Measurements from ENCODE around the gene RBM4B.

The RBM4B gene

DNA sequence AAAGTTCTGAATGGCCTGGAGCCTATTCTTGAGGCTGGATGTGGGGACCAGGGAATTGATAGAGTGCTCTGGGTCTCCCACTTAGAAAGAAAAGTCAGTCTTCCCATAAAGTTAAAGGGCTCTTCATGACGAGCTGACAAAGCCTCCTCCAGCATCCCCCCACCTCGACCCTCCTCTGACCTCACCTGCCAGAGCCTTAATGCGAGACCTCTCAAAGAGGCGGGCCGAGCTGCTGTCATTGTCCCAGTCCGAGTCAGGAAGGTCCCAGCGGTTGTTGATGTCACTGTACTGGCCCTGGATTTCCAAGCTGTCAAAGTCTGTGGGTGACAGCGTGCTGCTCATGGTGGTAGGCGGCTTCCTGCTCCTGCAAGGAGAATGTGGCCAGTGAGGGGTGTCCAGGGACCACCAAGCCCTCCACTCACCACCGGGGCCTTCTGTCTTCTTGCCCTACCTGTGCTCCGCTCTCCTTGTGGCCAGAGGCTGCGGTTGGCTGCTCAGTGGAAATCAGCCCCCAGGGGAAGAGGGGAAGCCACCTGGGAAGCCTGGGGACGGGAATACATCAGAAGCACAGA, 43.3 kb upstream of the RBM4B start:
- Histone ChIP-seq H3K4me1 (ENCODE audit: insufficient read depth, insufficient read length) (peaks cover 46% of the 10 kb centered on the region), H3K36me3 (ENCODE audit: insufficient read depth, insufficient read length, low read length) (peaks cover 55% of the 10 kb centered on the region), H3K9ac (ENCODE audit: insufficient read length, low read depth) (no peak overlapping the region), H3K4me3 (ENCODE audit: insufficient read length, low read depth) (no peak overlapping the region), H3K27me3 (ENCODE audit: insufficient read depth, insufficient read length) (no peaks in the 10 kb centered on the region), H3K9me3 (ENCODE audit: insufficient read depth, low read length) (no peaks in the 10 kb centered on the region)
- DNase-seq (ENCODE audit: low read depth, low spot score) = no peak
- TF ChIP-seq SUZ12 (IDR thresholded peaks at IDR 0.05; ENCODE audit: extremely low read depth, insufficient read depth, insufficient read length) = no peak
- no peak for TF ChIP-seq ZNF274 (IDR thresholded peaks at IDR 0.05; ENCODE audit: low read depth, low read length)
- no peak for TF ChIP-seq YY1 (IDR thresholded peaks at IDR 0.05; ENCODE audit: insufficient read depth, insufficient read length)

DNA sequence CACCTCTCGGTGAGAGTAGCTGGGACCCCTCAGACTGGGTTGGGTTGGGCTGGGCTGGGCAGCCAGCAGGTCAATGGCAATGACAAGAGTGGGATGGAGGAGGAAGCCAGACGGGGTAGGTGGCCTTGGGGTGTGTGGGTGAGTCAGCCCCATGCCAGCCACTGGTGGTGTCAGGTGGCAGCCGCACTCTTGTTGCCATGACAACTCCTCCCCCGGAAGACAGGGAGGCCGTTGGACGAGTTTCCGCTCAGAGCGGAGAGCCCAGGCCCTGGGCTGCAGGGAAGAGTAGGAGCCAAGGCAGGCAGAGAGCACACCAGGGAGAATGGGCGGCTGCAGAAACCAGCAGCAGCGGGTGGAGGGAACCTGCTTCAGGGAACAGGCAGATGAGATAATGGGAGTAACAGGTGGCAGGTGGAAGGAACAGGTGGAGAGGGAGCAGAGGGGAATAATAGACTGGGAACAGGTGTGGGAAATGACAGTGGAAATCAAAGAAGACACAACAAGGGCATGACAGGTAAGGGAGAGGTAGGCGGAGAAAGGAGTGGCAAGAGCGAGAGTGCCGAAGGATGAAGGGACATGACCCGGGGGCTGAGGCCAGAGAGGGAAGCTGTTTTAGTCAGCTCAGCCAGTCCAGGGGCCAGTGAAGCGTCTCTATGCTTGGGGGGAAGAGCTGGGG, 42.7 kb upstream of the RBM4B start:
- no peak overlapping the region for H3K4me3 ChIP-seq (ENCODE audit: insufficient read length, low read depth)
- H3K4me1 ChIP-seq (ENCODE audit: insufficient read depth, insufficient read length) = peaks cover 44% of the 10 kb centered on the region
- no peaks in the 10 kb centered on the region for H3K9me3 ChIP-seq (ENCODE audit: insufficient read depth, low read length)
- no peak overlapping the region for H3K9ac ChIP-seq (ENCODE audit: insufficient read length, low read depth)
- no peaks in the 10 kb centered on the region for H3K27me3 ChIP-seq (ENCODE audit: insufficient read depth, insufficient read length)
- TF ChIP-seq YY1 (IDR thresholded peaks at IDR 0.05; ENCODE audit: insufficient read depth, insufficient read length) (no peak), SUZ12 (IDR thresholded peaks at IDR 0.05; ENCODE audit: extremely low read depth, insufficient read depth, insufficient read length) (no peak), ZNF274 (IDR thresholded peaks at IDR 0.05; ENCODE audit: low read depth, low read length) (no peak)
- no peak for DNase-seq (ENCODE audit: low read depth, low spot score)
- peaks cover 60% of the 10 kb centered on the region for H3K36me3 ChIP-seq (ENCODE audit: insufficient read depth, insufficient read length, low read length)

DNA sequence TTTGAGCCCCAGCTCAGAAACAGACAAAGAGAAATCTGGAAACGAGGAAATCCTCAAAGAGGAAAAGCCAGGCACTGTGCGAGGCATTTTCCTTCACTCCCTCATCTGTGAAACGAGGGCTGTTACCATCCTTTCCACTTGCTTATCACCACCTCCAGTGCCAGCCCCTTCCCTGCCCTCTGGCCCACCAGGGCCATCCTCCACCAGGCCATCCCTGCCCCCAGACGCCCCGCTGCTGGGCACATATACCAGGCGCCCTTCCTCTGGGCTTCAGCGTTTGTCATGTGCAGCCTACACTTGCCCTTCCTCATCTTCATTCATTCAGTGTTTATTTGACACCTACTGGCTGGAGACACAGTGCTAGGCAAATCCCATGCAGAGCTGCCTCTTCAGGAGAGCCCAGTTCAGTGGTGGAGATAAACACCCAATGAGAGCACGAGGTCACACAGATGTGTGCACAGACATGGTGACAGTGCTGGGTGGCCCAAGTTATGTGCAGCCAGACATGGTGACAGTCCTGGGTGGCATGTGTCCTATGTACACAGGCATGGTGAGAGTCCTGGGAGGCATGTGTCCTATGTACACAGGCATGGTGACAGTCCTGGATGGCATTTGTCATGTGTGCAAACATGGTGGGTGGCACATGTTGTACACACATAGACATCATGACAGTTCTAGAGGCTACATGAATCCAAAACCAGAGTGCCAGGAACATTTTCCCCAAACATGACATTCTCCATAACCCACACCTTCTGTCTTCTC, 41.6 kb upstream of the RBM4B start:
- no peak for TF ChIP-seq YY1 (IDR thresholded peaks at IDR 0.05; ENCODE audit: insufficient read depth, insufficient read length)
- peaks cover 65% of the 10 kb centered on the region for H3K36me3 ChIP-seq (ENCODE audit: insufficient read depth, insufficient read length, low read length)
- H3K27me3 ChIP-seq (ENCODE audit: insufficient read depth, insufficient read length) = no peaks in the 10 kb centered on the region
- peak overlapping the region; percentile 14 for H3K9ac ChIP-seq (ENCODE audit: insufficient read length, low read depth)
- H3K9me3 ChIP-seq (ENCODE audit: insufficient read depth, low read length) = no peaks in the 10 kb centered on the region
- no peak for DNase-seq (ENCODE audit: low read depth, low spot score)
- peaks cover 34% of the 10 kb centered on the region for H3K4me1 ChIP-seq (ENCODE audit: insufficient read depth, insufficient read length)
- H3K4me3 ChIP-seq (ENCODE audit: insufficient read length, low read depth) = no peak overlapping the region

DNA sequence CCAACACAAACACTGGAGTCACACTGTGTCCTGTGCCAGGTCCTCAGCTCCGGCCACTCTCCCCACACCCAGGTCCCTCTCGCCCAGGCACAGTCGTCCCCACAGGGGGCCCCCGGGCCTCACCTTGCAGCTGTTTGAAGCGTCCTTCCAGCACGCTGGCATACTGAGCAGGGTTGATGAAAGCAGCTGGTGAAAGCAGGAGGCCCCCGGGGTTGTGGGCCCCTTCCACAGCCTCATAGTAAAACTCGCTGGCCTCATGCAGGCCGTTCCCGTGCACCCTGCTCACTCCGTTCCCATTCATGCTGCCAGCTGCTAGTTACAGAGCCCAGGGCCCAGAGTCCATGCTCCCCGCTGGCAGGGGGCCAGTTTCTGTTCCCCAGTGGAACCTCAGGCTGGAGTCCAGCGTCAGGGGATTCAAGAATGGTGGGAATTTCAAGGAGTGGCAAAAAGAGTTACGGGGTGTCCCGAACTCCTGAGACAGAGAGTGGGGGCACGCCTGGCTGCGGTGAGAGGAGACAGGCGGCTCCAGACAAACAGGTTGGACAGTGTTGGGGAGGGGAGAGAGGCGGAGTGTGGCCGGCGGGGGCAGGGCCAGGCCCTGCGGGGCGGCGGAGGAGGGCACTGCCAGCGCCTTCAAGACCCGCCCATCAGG, 40.8 kb upstream of the RBM4B start:
- peak overlapping the region; percentile 29 for H3K9ac ChIP-seq (ENCODE audit: insufficient read length, low read depth)
- TF ChIP-seq SUZ12 (IDR thresholded peaks at IDR 0.05; ENCODE audit: extremely low read depth, insufficient read depth, insufficient read length) (no peak), YY1 (IDR thresholded peaks at IDR 0.05; ENCODE audit: insufficient read depth, insufficient read length) (no peak), ZNF274 (IDR thresholded peaks at IDR 0.05; ENCODE audit: low read depth, low read length) (no peak)
- H3K27me3 ChIP-seq (ENCODE audit: insufficient read depth, insufficient read length) = no peaks in the 10 kb centered on the region
- no peak overlapping the region for H3K4me3 ChIP-seq (ENCODE audit: insufficient read length, low read depth)
- H3K9me3 ChIP-seq (ENCODE audit: insufficient read depth, low read length) = no peaks in the 10 kb centered on the region
- no peak for DNase-seq (ENCODE audit: low read depth, low spot score)
- H3K4me1 ChIP-seq (ENCODE audit: insufficient read depth, insufficient read length) = peaks cover 34% of the 10 kb centered on the region
- H3K36me3 ChIP-seq (ENCODE audit: insufficient read depth, insufficient read length, low read length) = peaks cover 74% of the 10 kb centered on the region

DNA sequence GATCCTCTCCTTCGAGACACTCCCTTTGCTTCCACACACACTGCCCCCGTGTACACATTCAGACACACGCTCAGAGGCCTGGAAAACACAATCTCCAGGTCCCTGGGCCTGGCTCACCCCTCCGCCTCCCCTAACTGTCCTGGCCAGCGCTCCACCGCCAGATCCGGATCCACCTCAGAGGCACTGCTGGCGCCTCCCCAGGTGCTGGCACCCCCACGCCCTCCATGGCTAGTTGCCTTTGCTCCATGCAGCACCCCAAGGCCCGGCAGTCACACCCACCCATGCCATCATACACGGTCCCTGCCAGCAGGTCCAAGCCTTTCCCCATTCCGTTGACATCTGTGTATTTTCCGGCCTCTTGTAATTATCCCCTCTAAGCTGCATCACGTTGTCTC, 40.2 kb upstream of the RBM4B start:
- H3K9ac ChIP-seq (ENCODE audit: insufficient read length, low read depth) = peak overlapping the region; percentile 29
- H3K27me3 ChIP-seq (ENCODE audit: insufficient read depth, insufficient read length) = no peaks in the 10 kb centered on the region
- no peak for TF ChIP-seq SUZ12 (IDR thresholded peaks at IDR 0.05; ENCODE audit: extremely low read depth, insufficient read depth, insufficient read length)
- no peak for TF ChIP-seq ZNF274 (IDR thresholded peaks at IDR 0.05; ENCODE audit: low read depth, low read length)
- no peak for TF ChIP-seq YY1 (IDR thresholded peaks at IDR 0.05; ENCODE audit: insufficient read depth, insufficient read length)
- no peaks in the 10 kb centered on the region for H3K9me3 ChIP-seq (ENCODE audit: insufficient read depth, low read length)
- DNase-seq (ENCODE audit: low read depth, low spot score) = no peak
- peaks cover 79% of the 10 kb centered on the region for H3K36me3 ChIP-seq (ENCODE audit: insufficient read depth, insufficient read length, low read length)
- peaks cover 30% of the 10 kb centered on the region for H3K4me1 ChIP-seq (ENCODE audit: insufficient read depth, insufficient read length)
- no peak overlapping the region for H3K4me3 ChIP-seq (ENCODE audit: insufficient read length, low read depth)

DNA sequence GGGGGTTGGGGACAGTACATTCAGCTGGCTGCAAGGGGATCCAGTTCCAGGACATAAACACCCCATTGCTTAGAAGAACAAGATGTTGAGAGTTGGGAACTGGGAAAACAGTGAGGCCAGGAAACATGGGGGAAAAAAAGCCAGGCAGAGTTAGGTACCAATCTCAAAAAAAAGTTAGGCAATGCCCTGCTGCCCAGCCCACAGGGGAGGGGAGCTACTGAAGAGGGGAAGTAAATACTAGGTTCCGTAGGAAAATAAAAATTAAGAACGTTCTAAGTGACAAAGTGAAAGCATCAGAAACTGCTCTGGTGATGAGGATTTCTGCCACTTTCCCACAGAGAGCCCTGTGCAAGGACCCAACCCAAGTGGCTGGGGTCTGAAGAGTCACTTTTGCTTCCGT, 39.3 kb upstream of the RBM4B start:
- H3K36me3 ChIP-seq (ENCODE audit: insufficient read depth, insufficient read length, low read length) = peaks cover 87% of the 10 kb centered on the region
- no peak overlapping the region for H3K9ac ChIP-seq (ENCODE audit: insufficient read length, low read depth)

More for the DNA sequence above, 39.3 kb upstream of the RBM4B start:
- Histone ChIP-seq H3K4me1 (ENCODE audit: insufficient read depth, insufficient read length) (peaks cover 28% of the 10 kb centered on the region), H3K9me3 (ENCODE audit: insufficient read depth, low read length) (no peaks in the 10 kb centered on the region), H3K4me3 (ENCODE audit: insufficient read length, low read depth) (no peak overlapping the region), H3K27me3 (ENCODE audit: insufficient read depth, insufficient read length) (no peaks in the 10 kb centered on the region)
- DNase-seq (ENCODE audit: low read depth, low spot score) = no peak
- TF ChIP-seq YY1 (IDR thresholded peaks at IDR 0.05; ENCODE audit: insufficient read depth, insufficient read length) (no peak), SUZ12 (IDR thresholded peaks at IDR 0.05; ENCODE audit: extremely low read depth, insufficient read depth, insufficient read length) (no peak), ZNF274 (IDR thresholded peaks at IDR 0.05; ENCODE audit: low read depth, low read length) (no peak)
